ELF-1 (cell line): ENCODE measurements around the gene PLXNC1.

Source experiments
- DNase-seq: peaks from one replicate; pipeline ENCODE4 v3.0.0-alpha.2; 2016; ENCODE audit warnings: low read depth, low spot score

PLXNC1 gene

DNA sequence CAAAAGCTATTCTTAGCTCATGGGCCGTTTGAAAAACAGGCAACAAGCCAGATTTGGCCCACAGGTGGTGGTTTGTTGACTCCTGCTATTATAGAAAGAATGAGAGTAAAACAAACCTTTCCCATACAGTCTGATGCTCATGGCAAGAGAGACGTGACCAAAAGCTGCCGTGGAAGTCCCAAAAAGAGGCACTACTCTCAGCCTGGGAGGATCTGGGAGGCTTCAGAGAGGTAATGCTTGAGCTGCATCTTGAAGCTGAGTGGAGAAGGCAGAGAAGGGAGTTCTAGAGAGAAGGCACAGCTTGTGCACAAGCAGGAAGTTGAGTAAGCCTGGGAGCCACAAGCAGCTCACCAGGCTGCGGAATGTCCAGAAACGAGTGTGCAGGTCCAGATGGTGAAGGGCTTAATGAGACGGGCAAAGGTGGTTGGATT, 9.6 kb downstream of the PLXNC1 start:
- DNase-seq: no peak

DNA sequence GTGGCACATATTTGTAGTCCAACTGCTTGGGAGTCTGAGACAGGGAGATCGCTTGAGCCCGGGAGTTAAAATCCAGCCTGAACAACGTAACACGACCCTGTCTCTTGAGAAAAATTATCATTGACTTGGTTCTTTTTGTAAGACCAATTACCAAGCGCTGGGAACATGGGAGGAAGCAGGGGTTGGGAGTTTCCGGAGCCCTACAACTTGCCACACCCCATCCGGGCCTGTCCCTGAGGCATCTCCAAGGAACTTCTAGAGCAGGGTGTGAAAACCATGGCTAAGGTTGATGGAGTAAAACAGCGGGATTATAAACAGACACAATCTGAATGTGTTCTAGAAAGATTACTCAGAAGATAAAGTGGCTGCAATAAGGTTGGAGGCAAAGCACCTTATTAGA, 10.3 kb downstream of the PLXNC1 start:
- DNase-seq: no peak

DNA sequence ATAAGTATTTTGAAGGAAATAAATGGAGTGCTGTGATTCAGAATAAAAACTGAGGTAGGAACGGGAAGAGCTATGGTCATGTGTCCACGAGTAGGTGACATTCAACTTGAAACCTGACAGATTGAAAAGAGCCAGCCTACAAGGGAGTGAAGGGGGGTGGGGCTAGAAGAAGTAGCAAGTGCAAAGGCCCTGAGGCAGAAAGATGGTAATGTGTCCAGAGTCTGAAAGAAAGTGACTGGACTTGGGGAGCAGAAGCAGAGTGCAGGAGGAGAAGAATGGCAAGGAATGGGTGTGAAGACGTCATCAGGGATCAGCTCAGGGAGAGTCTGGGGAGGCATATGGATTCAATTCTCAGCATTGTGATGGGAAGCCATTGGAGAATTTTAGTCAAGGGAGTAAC, 13.7 kb downstream of the PLXNC1 start:
- DNase-seq: no peak

DNA sequence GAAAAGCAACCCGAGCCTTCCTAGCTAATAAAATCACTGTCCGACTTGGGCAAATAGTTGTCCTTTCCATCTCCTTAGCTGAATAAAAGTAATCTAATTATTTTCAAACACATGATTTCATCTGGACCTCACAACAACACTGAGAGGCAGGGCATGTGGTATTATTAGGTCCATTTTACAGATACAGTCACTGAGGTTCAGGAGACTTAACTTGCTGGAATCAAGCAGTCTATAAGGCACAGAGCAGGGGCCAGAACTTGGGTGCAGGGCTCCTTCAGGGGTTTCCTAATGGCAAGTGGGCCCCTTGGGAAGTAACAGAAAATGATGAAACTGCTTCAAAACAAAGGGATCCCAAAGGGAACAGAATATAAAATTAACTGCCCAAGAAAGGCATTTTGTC, 15.5 kb downstream of the PLXNC1 start:
- no peak for DNase-seq

DNA sequence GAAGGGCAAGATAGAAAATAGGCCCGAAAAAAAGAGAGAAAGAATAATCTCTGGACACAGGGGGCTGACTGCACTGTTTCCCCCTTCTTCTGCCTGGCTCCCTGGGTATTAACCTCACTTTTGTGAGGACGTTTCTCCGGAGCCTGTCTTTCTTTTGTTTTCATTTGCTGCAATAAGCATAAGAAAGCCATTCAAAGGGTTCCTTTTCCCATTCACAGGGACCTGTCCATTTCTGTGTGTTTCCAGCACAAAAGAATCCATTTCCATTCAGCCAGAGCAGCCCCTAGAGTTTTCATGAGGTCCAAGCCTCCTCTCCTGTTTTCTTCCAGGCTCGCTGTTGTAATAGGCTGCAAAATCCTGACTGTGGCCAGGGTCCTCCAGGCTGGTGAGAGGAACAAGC, 16.8 kb downstream of the PLXNC1 start:
- DNase-seq: no peak

DNA sequence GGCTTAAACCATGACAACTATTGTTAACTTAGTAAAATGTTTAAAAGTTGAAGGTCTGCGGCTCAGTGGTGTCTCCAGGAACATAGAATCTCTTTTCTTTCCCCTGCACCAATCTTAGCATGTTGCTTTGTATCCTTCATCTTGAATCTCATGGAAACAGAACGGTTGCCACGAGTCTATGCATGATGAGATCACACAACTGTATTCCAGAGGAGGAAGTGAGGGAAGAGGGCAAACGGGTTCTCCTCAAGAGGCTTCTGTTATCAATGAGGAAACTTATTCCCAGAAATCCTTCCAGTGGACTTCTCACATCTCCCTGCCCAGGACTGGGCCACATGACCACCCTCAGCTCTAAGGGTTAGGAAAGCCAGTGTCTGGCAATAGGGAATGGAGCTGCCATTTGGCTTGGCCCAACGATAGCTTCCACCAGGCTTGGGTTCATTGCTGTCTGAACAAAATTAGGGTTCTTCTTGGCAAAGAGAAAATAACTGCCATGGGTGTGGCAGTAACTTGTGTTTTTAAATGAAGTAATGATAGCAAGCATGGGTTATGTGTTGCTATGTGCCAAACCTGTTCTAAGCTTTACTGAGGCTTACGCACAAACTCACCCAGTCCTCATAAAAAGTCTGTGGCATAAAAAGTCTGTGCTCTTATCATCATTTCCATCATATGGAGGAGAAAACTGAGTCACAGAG, 17.4 kb downstream of the PLXNC1 start:
- DNase-seq: no peak

DNA sequence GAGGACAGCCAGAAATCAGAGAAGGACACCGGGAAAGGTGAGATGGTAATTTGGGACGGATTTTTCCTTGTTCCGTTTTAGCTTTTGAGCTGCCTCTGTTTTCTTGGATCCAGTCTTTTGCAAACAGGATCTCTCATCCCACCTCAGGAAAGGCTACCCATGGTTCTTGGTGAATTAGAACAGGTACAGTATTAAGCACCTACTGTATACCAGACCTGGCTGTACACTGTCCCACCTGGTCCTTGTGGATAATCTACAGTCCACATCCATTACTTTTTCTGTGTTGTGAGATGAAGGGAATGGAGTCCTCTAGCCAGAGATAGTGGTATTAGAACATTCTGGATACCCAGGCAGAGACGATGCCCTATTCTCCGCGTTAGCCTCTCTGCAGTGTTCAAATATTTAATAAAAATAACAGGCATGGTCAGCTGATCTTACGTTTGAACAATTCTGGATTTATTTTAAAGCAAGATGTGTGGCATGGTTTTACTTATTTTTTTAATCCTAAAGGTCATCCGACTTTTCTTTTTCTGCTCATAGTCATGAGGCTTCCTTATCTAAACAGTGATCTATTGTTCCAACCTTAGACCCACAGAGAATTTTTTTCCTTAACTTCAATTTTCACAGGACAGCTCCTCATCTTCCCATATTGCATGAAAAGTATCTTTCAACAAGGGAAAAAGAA, 18.8 kb downstream of the PLXNC1 start:
- no peak for DNase-seq

DNA sequence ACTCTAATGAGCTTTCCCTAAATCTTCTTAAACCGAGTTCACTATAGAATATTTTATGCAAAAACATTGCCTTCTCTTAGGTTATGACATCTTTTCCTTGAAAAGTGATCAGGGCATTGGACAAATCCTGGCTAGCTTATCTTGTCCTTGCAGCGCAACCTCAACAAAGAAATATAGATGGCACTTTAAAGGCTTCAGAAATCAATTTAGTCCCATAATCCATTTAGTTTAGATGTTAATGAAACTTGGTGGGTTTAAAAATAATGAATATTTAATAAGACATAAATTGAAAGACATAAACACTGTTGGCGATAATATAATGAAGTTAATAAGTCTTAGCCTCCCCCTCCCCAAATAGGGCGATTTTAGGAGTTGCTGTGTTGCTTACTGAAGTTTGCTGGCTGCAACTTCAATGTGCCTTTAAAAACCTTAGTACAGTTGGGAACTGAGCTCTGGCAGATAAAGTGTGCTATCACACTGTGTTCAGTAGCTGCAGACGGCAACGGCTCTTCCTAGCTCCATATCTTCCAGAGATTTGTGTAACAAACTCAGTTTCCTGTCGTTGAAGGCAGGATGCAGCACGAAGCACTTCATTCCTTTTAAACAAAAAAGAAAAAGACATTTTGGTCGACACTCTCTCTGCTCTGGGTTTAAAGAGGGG, 19.5 kb downstream of the PLXNC1 start:
- no peak for DNase-seq

DNA sequence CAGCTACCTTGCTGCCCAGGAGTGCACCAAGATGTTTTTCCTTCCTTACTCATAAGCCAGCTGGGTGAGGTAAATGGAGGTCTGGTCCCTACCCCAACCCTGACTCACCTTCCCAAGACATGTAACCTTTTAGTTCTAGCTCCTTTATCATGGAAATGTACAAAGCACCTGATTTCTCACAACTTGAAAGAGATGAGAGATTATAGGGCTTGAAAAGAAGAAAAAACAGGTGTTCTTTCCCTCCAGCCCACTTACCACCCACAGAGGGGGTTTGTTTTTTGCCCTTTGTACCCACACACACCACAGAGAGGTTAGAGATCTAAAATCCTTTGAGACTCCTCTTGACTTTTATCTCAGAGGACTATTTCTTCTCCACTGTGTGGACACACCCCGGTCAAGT, 21.1 kb downstream of the PLXNC1 start:
- DNase-seq: no peak

DNA sequence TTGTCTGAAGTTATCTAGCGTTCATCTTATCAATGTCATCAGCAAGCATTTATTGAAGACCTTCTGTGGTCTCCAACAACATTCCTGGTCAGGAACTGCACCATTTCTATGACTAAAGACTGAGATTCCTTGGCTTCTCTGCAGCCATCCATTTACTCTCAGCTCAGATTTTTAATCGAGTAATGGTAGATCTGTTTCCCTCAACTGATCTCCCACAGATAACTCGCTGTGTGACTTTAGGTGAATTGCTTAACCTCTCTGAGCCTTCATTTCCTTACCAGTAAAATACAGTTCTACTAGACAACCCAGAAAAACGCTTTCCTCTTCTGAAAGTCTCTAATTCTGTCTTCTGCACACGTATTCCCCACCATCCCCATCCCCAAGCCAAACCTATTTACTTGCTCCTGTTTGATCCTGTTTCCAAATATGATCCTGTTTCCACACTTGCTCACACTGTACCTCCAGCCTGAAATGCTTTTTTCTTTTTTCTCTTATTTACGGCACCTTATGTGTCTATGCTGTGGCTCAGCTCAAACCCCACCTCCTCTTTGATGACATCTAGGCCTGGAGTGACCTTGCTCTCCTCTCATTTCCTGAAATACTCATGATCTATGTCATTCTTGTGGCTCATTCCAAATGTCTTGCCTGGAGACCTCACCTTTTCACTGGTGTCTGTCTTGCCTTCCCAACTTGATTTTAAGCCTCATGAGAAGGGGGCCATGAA, 21.8 kb downstream of the PLXNC1 start:
- no peak for DNase-seq

DNA sequence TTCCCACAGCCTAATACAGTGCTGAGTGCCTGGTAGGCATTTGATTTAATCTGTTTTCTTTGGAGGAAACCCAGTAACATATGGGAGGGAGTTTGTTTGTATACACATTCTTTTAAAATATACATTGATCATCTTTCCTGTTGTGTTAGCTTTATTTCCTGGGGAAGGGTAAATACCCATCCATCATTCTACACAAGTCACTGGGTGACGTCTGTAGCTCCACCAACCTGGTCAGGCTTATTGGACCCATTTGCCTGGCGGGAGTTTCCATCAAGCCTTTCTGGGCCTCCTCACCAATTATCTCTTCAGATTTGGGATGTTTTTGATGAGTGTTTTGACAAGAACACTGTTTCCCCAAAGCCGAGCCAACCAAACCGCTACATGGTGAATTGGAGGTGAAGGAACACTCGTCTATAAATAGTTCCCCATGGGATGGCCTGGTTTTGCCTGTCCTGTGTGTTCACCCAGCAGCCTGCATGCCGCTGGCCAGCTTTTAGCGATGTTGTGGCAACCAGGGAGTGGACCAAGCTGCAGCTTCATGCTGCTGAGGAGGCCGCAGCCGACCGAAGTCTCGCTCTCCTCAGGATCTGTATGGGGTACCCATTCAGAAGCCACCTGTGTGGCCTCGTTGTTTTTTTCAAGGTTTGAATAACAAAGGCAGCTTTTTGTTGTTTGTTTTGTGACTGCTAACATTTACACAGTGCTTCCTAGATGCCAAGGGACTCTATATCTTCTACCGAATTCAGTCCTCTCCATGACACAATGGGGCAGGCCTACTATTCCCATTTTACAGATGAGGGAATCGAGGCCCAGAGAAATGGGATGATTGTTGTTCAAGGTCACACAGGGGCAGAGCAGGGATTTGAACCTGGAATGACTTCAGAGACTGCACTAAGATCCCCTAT, 22.6 kb downstream of the PLXNC1 start:
- peak; percentile 57 for DNase-seq

DNA sequence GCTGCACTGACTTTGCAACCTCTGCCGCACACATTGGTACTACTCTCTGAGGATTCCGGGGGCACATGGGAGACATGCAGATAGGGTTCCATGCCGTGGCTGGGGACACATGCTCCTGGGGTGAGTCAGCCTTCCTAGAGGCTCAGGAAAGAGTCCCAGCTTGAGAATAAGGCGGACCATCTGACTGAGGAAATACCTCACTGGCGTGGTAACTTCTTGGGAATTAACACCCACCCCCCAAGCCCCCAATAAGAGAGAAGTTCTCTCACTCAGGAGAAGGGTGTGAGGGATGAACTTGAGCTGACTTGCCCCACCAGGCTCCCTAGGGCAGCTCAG, 23.2 kb downstream of the PLXNC1 start:
- DNase-seq: peak; percentile 30

DNA sequence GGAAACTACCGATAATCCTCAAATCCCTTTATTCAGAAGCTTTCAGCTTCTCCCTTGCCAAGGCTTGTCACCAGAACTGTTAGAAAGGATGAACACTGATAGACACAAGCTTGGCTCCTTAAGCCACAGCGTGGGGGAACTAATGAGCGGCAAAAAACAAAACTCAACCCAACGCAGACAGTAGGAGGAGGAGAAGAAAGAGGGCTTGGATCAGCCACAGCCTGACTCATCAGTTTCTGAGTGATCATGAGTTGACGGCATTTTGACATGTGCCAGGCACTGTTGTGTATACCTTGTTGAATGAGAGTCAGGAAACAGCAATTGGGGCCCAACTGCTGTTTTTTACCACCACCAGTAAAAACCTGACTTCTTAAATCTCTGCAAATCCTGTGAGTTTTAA, 23.7 kb downstream of the PLXNC1 start:
- peak; percentile 54 for DNase-seq

DNA sequence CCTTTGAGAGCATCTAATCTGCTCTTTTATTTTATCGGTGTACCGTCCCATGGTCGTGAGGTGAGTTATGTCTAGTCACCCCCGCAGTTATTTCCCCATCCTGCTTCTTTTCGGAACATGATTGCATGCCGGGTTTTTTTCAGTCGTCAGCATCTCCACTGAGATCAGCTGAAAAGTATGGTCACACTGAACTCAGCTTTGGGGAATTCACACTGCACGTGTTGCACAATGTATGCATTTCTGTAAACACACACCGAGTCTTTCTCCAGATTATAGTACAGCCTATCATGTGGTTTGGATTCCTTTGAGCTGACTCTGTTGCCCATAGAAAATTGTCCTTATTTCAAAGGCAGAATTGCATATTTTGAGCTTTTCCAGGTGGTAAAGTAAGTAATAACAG, 24.6 kb downstream of the PLXNC1 start:
- no peak for DNase-seq

DNA sequence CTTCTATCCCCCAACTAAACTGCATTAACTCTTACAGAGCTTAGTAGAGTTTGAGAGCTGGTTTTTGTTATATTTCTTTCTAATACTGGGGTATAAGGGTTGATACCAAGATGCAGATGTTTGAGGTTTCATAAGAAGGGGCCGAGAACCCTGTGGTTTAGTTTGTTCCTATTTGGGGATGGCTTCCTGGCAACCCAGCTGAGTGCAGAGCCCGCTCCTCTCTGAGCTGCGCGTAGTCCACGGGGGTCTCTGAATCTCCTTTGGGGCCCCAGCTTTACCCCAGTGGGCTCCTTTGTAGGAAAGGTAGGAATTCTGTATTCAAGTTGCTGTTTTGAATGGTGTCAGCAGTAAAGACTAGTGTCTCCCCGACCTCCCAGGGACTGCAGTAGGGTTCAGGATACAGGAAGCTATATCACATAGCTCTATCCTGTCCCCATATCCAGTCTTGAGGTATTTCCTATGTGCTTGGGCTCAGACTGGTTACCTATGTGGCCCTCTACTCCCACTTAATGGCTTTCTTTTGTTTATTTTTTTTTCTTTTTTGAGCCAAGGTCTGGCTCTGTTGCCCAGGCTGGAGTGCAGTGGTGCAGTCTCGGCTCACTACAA, 25.4 kb downstream of the PLXNC1 start:
- no peak for DNase-seq

DNA sequence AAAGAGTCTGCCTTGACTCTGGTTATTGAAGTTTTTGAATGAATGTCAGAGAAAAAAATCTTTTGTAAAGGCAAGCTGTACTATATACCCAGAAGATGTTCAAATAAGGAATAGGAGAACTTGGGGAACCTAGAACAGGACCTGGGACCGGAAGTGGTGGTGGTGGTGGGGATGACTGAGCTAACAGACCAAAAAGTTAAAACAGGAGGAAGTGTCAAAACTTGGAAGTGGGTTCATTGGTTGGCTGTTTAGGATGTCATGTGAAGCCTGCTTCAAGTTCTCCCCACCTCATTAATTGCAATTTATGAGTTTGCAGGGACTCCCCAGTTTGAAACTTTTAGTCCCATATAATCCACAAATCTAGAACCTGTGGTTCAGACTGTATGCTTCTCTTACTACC, 26.2 kb downstream of the PLXNC1 start:
- DNase-seq: no peak

DNA sequence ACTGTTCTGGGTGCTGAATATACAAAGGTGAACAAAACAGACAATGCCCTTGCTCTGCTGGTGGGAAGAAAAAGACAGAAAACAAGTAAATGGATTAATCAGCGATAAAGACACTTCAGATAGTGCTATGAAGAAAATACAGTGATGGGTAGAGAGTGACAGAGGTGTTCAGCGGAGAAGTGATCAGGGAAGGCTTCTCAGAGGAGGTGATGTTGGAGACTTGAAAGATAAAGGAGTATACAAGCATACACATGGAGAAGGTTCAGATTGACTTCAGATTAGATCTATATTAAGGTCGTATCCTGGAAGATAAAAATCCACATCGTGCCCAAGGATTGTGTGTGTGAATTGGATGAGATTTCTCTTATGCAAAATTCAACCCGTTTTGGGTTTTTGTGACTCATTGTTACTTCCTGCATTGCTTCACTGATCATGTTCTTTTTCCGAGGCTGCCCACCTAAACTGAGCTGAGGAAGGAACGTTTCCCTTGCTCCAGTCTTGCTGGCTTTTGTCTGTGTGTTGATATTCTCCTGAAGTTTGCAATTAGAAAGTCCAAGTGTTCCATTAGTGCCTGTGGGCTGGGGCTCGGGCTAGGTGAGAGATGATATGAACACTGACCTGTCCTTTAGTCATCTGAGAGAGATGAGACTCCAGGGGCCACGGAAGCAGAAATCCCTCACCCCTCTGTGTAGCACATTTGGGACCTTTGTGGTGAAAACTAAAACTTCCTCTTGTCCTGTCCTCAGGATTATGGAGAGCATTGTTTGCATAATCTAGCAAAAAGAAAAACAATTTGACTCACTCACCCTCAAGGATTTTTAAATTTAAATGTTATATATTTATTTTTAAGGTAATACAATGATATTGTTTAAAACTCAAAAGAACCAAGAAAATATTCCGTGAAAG, 27.6 kb downstream of the PLXNC1 start:
- no peak for DNase-seq

DNA sequence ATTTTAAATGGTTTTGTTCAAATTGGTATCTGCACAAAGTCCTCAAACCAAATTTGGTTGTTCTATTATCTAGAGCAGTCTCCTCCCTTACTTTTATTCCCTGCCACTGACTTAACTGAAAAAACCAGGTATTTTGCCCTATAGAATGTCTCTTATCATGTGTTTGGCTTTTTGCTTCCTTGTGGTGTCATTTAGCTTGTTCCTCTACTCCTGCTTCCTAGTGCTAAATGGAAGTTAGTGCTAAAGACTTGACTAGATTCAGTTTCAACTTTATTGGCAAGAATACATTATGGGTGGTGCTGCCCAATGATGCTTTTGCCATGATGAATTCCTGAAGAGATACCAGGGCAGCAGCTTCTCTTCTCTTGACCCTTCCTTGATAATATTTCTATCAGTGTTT, 29.7 kb downstream of the PLXNC1 start:
- DNase-seq: no peak

DNA sequence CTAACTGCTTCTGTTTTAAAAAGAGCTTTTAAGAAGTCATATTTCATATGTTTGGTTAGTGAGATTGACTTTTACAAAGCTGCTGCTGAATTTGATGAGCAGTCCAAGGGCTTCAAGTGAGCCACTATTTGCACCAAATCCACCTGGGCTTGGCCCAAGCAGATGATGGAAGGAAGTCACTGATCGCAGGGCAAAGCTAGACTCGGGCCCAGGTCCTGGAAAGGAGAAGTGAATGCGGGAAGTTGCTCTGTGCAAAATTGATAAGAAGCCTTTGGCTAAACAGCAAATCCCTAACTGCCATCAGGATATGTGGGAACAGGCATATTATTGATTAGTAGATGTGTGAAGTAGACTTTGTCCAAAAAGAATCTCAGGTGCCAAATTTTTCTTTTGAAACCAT, 30.5 kb downstream of the PLXNC1 start:
- DNase-seq: no peak

DNA sequence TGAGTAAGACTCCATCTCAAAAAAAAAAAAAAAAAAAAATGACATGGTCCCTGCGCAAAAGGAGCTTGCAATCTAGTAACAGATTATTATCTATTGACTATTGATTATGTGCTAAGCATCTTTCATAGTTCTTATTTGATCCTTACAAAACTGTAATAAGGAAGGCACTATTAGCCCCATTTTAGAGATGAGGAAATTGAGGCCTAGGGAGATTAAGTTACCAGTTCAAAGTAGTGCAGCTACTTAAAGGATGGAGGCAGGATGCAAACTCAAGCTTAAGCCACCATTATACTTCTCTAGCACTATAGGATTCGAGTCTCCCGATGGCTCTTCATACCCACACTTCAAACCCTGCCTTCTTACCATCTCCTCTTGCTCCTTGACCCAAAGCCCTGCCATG, 31.3 kb downstream of the PLXNC1 start:
- DNase-seq: no peak
